HG03565 (cell line): Measurements from ENCODE around the gene ADCK1.
"Not testable (repeated sequence)": the region's sequence is repeated elsewhere in the genome, so short reads cannot be mapped to it uniquely, and the experiment has no call there.

Source experiments
- ATAC-seq: cut with Tn5 transposase; IDR thresholded peaks from one replicate; pipeline ENCODE4 v1.9.1; 2021; ENCODE audit warnings: mild to moderate bottlenecking, moderate library complexity; ENCODE audit not compliant: unreplicated experiment

ADCK1 gene

GRCh38 chr14:77864085-77864484 lies 64.2 kb downstream of the ADCK1 start:
- no peak for ATAC-seq

- no peak for ATAC-seq
Observed at GRCh38 chr14:77864580-77864979, 64.7 kb downstream of the ADCK1 start.

- ATAC-seq: no peak
Observed at GRCh38 chr14:77865455-77865854, 65.5 kb downstream of the ADCK1 start.

- no peak for ATAC-seq
Observed at GRCh38 chr14:77866932-77867331, 67.0 kb downstream of the ADCK1 start.

GRCh38 chr14:77867476-77867875 lies 67.6 kb downstream of the ADCK1 start:
- ATAC-seq: no peak

GRCh38 chr14:77868552-77869285 lies 68.8 kb downstream of the ADCK1 start:
- ATAC-seq: no peak

GRCh38 chr14:77869340-77869739 lies 69.4 kb downstream of the ADCK1 start:
- no peak for ATAC-seq

GRCh38 chr14:77870646-77871045 lies 70.7 kb downstream of the ADCK1 start:
- ATAC-seq: no peak

GRCh38 chr14:77872152-77872551 lies 72.2 kb downstream of the ADCK1 start:
- ATAC-seq: no peak

- ATAC-seq: no peak
Observed at GRCh38 chr14:77872983-77873382, 73.1 kb downstream of the ADCK1 start.

- ATAC-seq: no peak
Observed at GRCh38 chr14:77878783-77879182, 78.9 kb downstream of the ADCK1 start.

GRCh38 chr14:77880056-77880455 lies 80.1 kb downstream of the ADCK1 start:
- ATAC-seq: no peak

- ATAC-seq: no peak
Observed at GRCh38 chr14:77882098-77882497, 82.2 kb downstream of the ADCK1 start.

- no peak for ATAC-seq
Observed at GRCh38 chr14:77882636-77883035, 82.7 kb downstream of the ADCK1 start.

GRCh38 chr14:77883131-77883846 lies 83.4 kb downstream of the ADCK1 start:
- ATAC-seq: no peak

- ATAC-seq: no peak
Observed at GRCh38 chr14:77883847-77884238, 83.9 kb downstream of the ADCK1 start.

- no peak for ATAC-seq
Observed at GRCh38 chr14:77885367-77885766, 85.5 kb downstream of the ADCK1 start.

GRCh38 chr14:77886010-77886409 lies 86.1 kb downstream of the ADCK1 start:
- no peak for ATAC-seq

GRCh38 chr14:77888903-77889302 lies 89.0 kb downstream of the ADCK1 start:
- not testable (repeated sequence) for ATAC-seq

- ATAC-seq: no peak
Observed at GRCh38 chr14:77889971-77890442, 90.1 kb downstream of the ADCK1 start.

GRCh38 chr14:77890873-77891272 lies 91.0 kb downstream of the ADCK1 start:
- ATAC-seq: no peak

- no peak for ATAC-seq
Observed at GRCh38 chr14:77892381-77892871, 92.5 kb downstream of the ADCK1 start.
